PC-3 (cell line): ENCODE data around the gene EPS8. TPM values are rescaled to one million over a fixed set of nuclear protein-coding genes. Genes with fewer than 3 reads are reported as not detected.

ENCODE experiments used
- ATAC-seq: fragments of 200-7000 bp; cut with Tn5 transposase; 2 replicates; pipeline ENCODE4 v1.9.1; 2020; ENCODE audit warnings: mild to moderate bottlenecking, moderate library complexity
- BruUV-seq: library from RNA; stranded (reverse); fragments of 400-500 nt; replicated peaks from 2 replicates; lab custom pipeline; 2021; lab: Mats Ljungman, UMichigan
- CTCF ChIA-PET: fragments of 300-600 bp; sonication (Branson Sonifier 250); formaldehyde crosslinking; loops from one replicate; lab custom pipeline; 2022; ENCODE audit warnings: antibody characterized with exemption; lab: Charles Lee
- POLR2A ChIA-PET: fragments of 300-600 bp; sonication (Branson Sonifier 250); formaldehyde crosslinking; loops from one replicate; lab custom pipeline; 2022; ENCODE audit warnings: antibody characterized with exemption; ENCODE audit not compliant: unreplicated experiment; lab: Charles Lee
- DNase-seq: peaks from one replicate; pipeline ENCODE4 v3.0.0-alpha.2; 2015
- H2AFZ ChIP-seq: fragments of 300-600 bp; sonication (generic); 2 replicates; pipeline ENCODE4 v1.6.0; 2016; ENCODE audit warnings: antibody characterized with exemption, low read length
- H3F3A ChIP-seq: fragments of 300-600 bp; sonication (generic); one replicate; pipeline ENCODE4 v1.6.0; 2017; ENCODE audit warnings: antibody characterized with exemption, low read length, control low read depth, mild to moderate bottlenecking; ENCODE audit not compliant: unreplicated experiment
- H3K27ac ChIP-seq: fragments of 300-600 bp; sonication (generic); 2 replicates; pipeline ENCODE4 v1.5.1; 2016; ENCODE audit warnings: mild to moderate bottlenecking, low read length
- H3K27me3 ChIP-seq: fragments of 300-600 bp; sonication (generic); 2 replicates; pipeline ENCODE4 v1.6.1; 2016; ENCODE audit warnings: low read length, mixed read lengths
- H3K36me3 ChIP-seq: fragments of 300-600 bp; sonication (generic); 2 replicates; pipeline ENCODE4 v1.6.1; 2016; ENCODE audit warnings: low read depth, mixed run types, low read length, mixed read lengths
- H3K4me1 ChIP-seq: fragments of 300-600 bp; sonication (generic); 2 replicates; pipeline ENCODE4 v1.5.1; 2016; ENCODE audit warnings: low read length; ENCODE audit not compliant: insufficient read depth
- H3K4me2 ChIP-seq: fragments of 300-600 bp; sonication (generic); 2 replicates; pipeline ENCODE4 v1.6.0; 2016; ENCODE audit warnings: low read length
- H3K4me3 ChIP-seq: fragments of 300-600 bp; sonication (generic); 2 replicates; pipeline ENCODE4 v1.5.1; 2016; ENCODE audit warnings: mild to moderate bottlenecking, low read length, mixed read lengths
- H3K79me2 ChIP-seq: fragments of 300-600 bp; sonication (generic); 2 replicates; pipeline ENCODE4 v1.6.1; 2017; ENCODE audit warnings: low read length, mixed read lengths
- H3K9ac ChIP-seq: fragments of 300-600 bp; sonication (generic); 2 replicates; pipeline ENCODE4 v1.6.0; 2016; ENCODE audit warnings: mild to moderate bottlenecking, low read length
- H3K9me2 ChIP-seq: fragments of 300-600 bp; sonication (generic); replicated peaks from 2 replicates; pipeline ENCODE4 v1.6.1; 2016; ENCODE audit warnings: mixed run types, low read length, mixed read lengths
- H3K9me3 ChIP-seq: fragments of 300-600 bp; sonication (generic); 2 replicates; pipeline ENCODE4 v1.6.1; 2016; ENCODE audit warnings: low read length, mixed read lengths
- H4K20me1 ChIP-seq: fragments of 300-600 bp; sonication (generic); 2 replicates; pipeline ENCODE4 v1.6.1; 2016; ENCODE audit warnings: low read length, mixed read lengths
- EZH2 ChIP-seq: fragments of 300-600 bp; sonication (generic); IDR thresholded peaks from one replicate; pipeline ENCODE4 v1.6.1; 2017; ENCODE audit warnings: antibody characterized with exemption, mild to moderate bottlenecking, low read length; ENCODE audit not compliant: unreplicated experiment
- EZH2phosphoT487 ChIP-seq: fragments of 300-600 bp; sonication (generic); IDR thresholded peaks from 2 replicates; pipeline ENCODE4 v1.6.1; 2018; ENCODE audit warnings: mild to moderate bottlenecking, antibody characterized with exemption, low read length, borderline replicate concordance
- intact Hi-C: fragments of 100-400 bp; cut with micrococcal nuclease; formaldehyde crosslinking; loops from 2 replicates; pipeline ENCODE4 v1.9.0; 2023
- total RNA-seq: library from RNA; depleted of rRNA; stranded (reverse); fragments of >200 nt; gene quantifications from 2 replicates; pipeline ENCODE4 v1.2.3, GENCODE V29; 2014
- TF ChIP-seq, protein P1 (sequence below): fragments of 300-600 bp; sonication (generic); conservative IDR thresholded peaks from 2 replicates; pipeline ENCODE4 v1.5.1; 2017; ENCODE audit warnings: antibody characterized with exemption, low read depth, mild to moderate bottlenecking, low read length

Gene EPS8
- total RNA-seq, 1 experiment from 2014 or later, result 47.4 TPM

- DNase-seq (no peak), ATAC-seq (no peak)
- Histone ChIP-seq H3K79me2 (no peaks in the 10 kb centered on the region), H3K4me3 (no peak overlapping the region), H3K9me2 (no peaks in the 10 kb centered on the region), H3K9ac (no peak overlapping the region; the same call in 1 of the 2 replicates), H4K20me1 (no peaks in the 10 kb centered on the region), H2AFZ (no peak overlapping the region), H3K9me3 (no peaks in the 10 kb centered on the region), H3K4me2 (no peak overlapping the region), H3K27me3 (no peaks in the 10 kb centered on the region), H3K36me3 (0 out of 2 replicates have a peak, but pooled peaks cover 4% of the 10 kb centered on the region), H3F3A (peaks cover 4% of the 10 kb centered on the region), H3K27ac (peak overlapping the region; percentile 47), H3K4me1 (peaks cover 74% of the 10 kb centered on the region)
- no peak for TF ChIP-seq EZH2
- TF ChIP-seq, protein P1, sequence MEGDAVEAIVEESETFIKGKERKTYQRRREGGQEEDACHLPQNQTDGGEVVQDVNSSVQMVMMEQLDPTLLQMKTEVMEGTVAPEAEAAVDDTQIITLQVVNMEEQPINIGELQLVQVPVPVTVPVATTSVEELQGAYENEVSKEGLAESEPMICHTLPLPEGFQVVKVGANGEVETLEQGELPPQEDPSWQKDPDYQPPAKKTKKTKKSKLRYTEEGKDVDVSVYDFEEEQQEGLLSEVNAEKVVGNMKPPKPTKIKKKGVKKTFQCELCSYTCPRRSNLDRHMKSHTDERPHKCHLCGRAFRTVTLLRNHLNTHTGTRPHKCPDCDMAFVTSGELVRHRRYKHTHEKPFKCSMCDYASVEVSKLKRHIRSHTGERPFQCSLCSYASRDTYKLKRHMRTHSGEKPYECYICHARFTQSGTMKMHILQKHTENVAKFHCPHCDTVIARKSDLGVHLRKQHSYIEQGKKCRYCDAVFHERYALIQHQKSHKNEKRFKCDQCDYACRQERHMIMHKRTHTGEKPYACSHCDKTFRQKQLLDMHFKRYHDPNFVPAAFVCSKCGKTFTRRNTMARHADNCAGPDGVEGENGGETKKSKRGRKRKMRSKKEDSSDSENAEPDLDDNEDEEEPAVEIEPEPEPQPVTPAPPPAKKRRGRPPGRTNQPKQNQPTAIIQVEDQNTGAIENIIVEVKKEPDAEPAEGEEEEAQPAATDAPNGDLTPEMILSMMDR, result no peak
- TF ChIP-seq EZH2phosphoT487, result no peak
- POLR2A ChIA-PET, result no interaction called here
- no TSS peak for BruUV-seq
- CTCF ChIA-PET, result no interaction called here
- intact Hi-C loops, result no loop called here
Measured at GRCh38 chr12:15634010-15634683, 155.0 kb downstream of the EPS8 start.

DNA sequence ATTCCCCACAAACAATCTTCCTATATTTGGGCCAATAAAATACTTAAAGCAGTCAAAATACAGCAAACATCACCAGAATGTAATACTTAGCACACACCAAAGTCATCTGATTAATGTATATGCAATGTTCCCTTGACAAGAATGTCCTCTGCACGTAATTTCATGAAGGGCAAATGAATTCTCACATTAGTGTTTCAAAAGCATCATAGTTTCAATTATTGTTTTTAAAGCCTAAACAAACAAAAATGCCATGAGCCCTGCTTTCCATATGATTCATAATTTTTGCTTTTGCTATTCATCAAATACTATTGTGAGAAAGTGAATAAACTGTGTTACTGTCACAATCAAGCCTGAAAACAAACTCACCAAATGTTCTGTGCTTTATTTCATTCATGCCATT is 156.0 kb downstream of the EPS8 start:
- Histone ChIP-seq H3K9me2 (no peaks in the 10 kb centered on the region), H3K4me2 (no peak overlapping the region), H3K9ac (peak overlapping the region; percentile 28; the same call in 1 of the 2 replicates), H3F3A (peaks cover 4% of the 10 kb centered on the region), H3K27ac (peak overlapping the region; percentile 47), H3K9me3 (no peaks in the 10 kb centered on the region), H4K20me1 (no peaks in the 10 kb centered on the region), H3K27me3 (no peaks in the 10 kb centered on the region), H3K4me3 (no peak overlapping the region), H3K4me1 (peaks cover 71% of the 10 kb centered on the region), H2AFZ (no peak overlapping the region), H3K36me3 (0 out of 2 replicates have a peak, but pooled peaks cover 4% of the 10 kb centered on the region), H3K79me2 (no peaks in the 10 kb centered on the region)
- no peak for ATAC-seq
- ChIA-PET POLR2A (no interaction called here), CTCF (no interaction called here)
- no peak for TF ChIP-seq EZH2
- TF ChIP-seq, protein P1, result no peak
- TF ChIP-seq EZH2phosphoT487, result no peak
- BruUV-seq, result no TSS peak
- no peak for DNase-seq
- intact Hi-C loops, result no loop called here

DNA sequence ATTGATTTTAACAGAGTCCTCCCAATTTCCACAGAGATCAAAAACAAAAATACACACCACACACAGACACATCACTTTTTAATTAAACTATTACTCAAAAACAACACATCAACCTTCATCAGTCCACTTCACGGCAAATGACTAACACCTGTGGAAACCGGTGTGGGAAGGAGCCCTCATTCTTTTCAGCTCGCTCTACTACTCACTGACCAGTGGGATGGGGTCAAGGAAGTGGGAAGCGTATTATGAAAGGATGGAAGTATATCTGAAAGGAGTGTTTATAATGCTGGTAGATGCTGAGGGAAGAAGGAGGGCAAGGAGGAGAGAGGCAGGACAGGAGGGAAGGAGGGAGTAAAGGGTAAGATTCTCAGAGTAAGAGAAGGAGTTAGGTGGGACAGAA is 156.5 kb downstream of the EPS8 start:
- intact Hi-C loops, result no loop called here
- H3K27ac ChIP-seq, result peak overlapping the region; percentile 47

More for the DNA sequence above, 156.5 kb downstream of the EPS8 start:
- no peak overlapping the region for H3K4me3 ChIP-seq
- ChIA-PET CTCF (no interaction called here), POLR2A (no interaction called here)
- H3K9ac ChIP-seq, result peak overlapping the region; percentile 28; the same call in 1 of the 2 replicates
- no peaks in the 10 kb centered on the region for H3K9me2 ChIP-seq
- H3K4me1 ChIP-seq, result peaks cover 71% of the 10 kb centered on the region
- H3F3A ChIP-seq, result peaks cover 4% of the 10 kb centered on the region
- H3K79me2 ChIP-seq, result no peaks in the 10 kb centered on the region
- DNase-seq (no peak), ATAC-seq (no peak)
- no peaks in the 10 kb centered on the region for H3K27me3 ChIP-seq
- H4K20me1 ChIP-seq, result no peaks in the 10 kb centered on the region
- BruUV-seq, result no TSS peak
- H3K9me3 ChIP-seq, result no peaks in the 10 kb centered on the region
- TF ChIP-seq, protein P1, result no peak
- TF ChIP-seq EZH2phosphoT487 (no peak), EZH2 (no peak)
- no peak overlapping the region for H2AFZ ChIP-seq
- no peak overlapping the region for H3K4me2 ChIP-seq
- H3K36me3 ChIP-seq, result 0 out of 2 replicates have a peak, but pooled peaks cover 4% of the 10 kb centered on the region
